B cell (primary cell): ENCODE data around the gene PARD6G. TPM values are rescaled to one million over a fixed set of nuclear protein-coding genes. Genes with fewer than 3 reads are reported as not detected.

Experiments used
- ATAC-seq: fragments of 200-7000 bp; cut with Tn5 transposase; one replicate; pipeline ENCODE4 v1.10.0; 2021; ENCODE audit warnings: low read depth, mild to moderate bottlenecking, moderate number of reproducible peaks, moderate library complexity
- CTCF ChIA-PET: fragments of 350-600 bp; sonication (Branson Sonifier 250); formaldehyde crosslinking; loops from one replicate; lab custom pipeline; 2021; ENCODE audit warnings: antibody characterized with exemption, inconsistent platforms; lab: Charles Lee
- POLR2A ChIA-PET: fragments of 350-600 bp; sonication (Branson Sonifier 250); formaldehyde crosslinking; loops from one replicate; lab custom pipeline; 2021; ENCODE audit warnings: antibody characterized with exemption; lab: Charles Lee
- DNase-seq: peaks from one replicate; pipeline ENCODE4 v3.0.0; 2013
- H2AFZ ChIP-seq: 2 replicates; pipeline ENCODE4 v1.6.1; 2012; ENCODE audit warnings: mild to moderate bottlenecking, low read depth, low read length; ENCODE audit not compliant: insufficient read depth, poor library complexity, severe bottlenecking
- H3K27ac ChIP-seq, 2 donors: 1 replicate in 1 of 2; 2 replicates in 1 of 2; pipeline ENCODE4 v1.5.1; 2012 to 2013; ENCODE audit warnings: low read length in 2 of 2, mild to moderate bottlenecking in 2 of 2, moderate library complexity in 1 of 2
- H3K27me3 ChIP-seq, 4 experiments: fragments of 200-600 bp in 1 of 4; sonication (generic) in 1 of 4; replicated peaks in 1 of 4; 1 replicate in 2 of 4; 2 replicates in 2 of 4; pipeline versions ENCODE4 v1.6.1 to v1.7.0; 2013 to 2016; ENCODE audit warnings: low read length in 3 of 4, mild to moderate bottlenecking in 2 of 4, mixed read lengths in 1 of 4, moderate library complexity in 1 of 4; ENCODE audit not compliant: insufficient read depth in 4 of 4, control insufficient read depth in 3 of 4; ENCODE audit errors: control extremely low read depth in 1 of 4
- H3K36me3 ChIP-seq, 2 experiments: replicated peaks in 1 of 2; 1 replicate in 1 of 2; 2 replicates in 1 of 2; pipeline versions ENCODE4 v1.6.1 to v1.7.1; 2013; ENCODE audit warnings: low read length in 1 of 2; ENCODE audit not compliant: insufficient read depth in 2 of 2, control insufficient read depth in 1 of 2; ENCODE audit errors: control extremely low read depth in 1 of 2, extremely low read depth in 1 of 2
- H3K4me1 ChIP-seq, 2 donors: fragments of 200-600 bp in 1 of 2; sonication (generic) in 1 of 2; 1 replicate in 1 of 2; 2 replicates in 1 of 2; pipeline versions ENCODE4 v1.5.1 to v1.6.1; 2013 to 2017; ENCODE audit warnings: low read length in 2 of 2; ENCODE audit not compliant: control insufficient read depth in 2 of 2, insufficient read depth in 2 of 2
- H3K4me2 ChIP-seq: replicated peaks from 2 replicates; pipeline ENCODE3; 2012; ENCODE audit warnings: mild to moderate bottlenecking, low read depth, low read length; ENCODE audit not compliant: poor library complexity, severe bottlenecking
- H3K4me3 ChIP-seq, 5 experiments: fragments of 200-600 bp in 1 of 5; sonication (generic) in 1 of 5; 1 replicate in 3 of 5; 2 replicates in 2 of 5; pipeline versions ENCODE4 v1.5.1 to v1.7.0; 2011 to 2016; ENCODE audit warnings: low read length in 4 of 5, mild to moderate bottlenecking in 4 of 5, low read depth in 2 of 5, control low read depth in 1 of 5, moderate library complexity in 1 of 5; ENCODE audit not compliant: insufficient read depth in 1 of 5; ENCODE audit errors: control extremely low read depth in 1 of 5, extremely low read depth in 1 of 5
- H3K79me2 ChIP-seq: fragments of 200-600 bp; sonication (generic); one replicate; pipeline ENCODE4 v1.6.0; 2016; ENCODE audit warnings: low read length; ENCODE audit not compliant: control insufficient read depth, insufficient read depth
- H3K9ac ChIP-seq: fragments of 200-600 bp; sonication (generic); 2 replicates; pipeline ENCODE4 v1.6.1; 2017; ENCODE audit warnings: mild to moderate bottlenecking, low read length, moderate library complexity
- H3K9me3 ChIP-seq, 3 donors: one replicate each; pipeline versions ENCODE4 v1.6.1 to v1.7.1; 2013; ENCODE audit warnings: low read length in 2 of 3; ENCODE audit not compliant: control insufficient read depth in 2 of 3, insufficient read depth in 1 of 3; ENCODE audit errors: control extremely low read depth in 1 of 3
- H4K20me1 ChIP-seq: 2 replicates; pipeline ENCODE4 v1.6.0; 2012; ENCODE audit warnings: mild to moderate bottlenecking, low read length; ENCODE audit not compliant: insufficient read depth, control insufficient read depth, poor library complexity, severe bottlenecking
- H3K27ac Mint-ChIP-seq: one replicate; pipeline ENCODE4 v1.8.0; 2021; ENCODE audit warnings: mixed read lengths
- H3K27me3 Mint-ChIP-seq: one replicate; pipeline ENCODE4 v1.8.0; 2021; ENCODE audit warnings: mixed read lengths
- H3K4me1 Mint-ChIP-seq: one replicate; pipeline ENCODE4 v1.8.0; 2021; ENCODE audit warnings: mixed read lengths
- H3K4me3 Mint-ChIP-seq: one replicate; pipeline ENCODE4 v1.8.0; 2021; ENCODE audit warnings: mixed read lengths
- H3K9me3 Mint-ChIP-seq: one replicate; pipeline ENCODE4 v1.8.0; 2022; ENCODE audit warnings: mixed read lengths; ENCODE audit not compliant: insufficient read depth
- CTCF ChIP-seq: fragments of 200-600 bp; IDR thresholded peaks from one replicate; pipeline ENCODE4 v1.8.0; 2022; ENCODE audit warnings: antibody characterized with exemption, mild to moderate bottlenecking
- EZH2 ChIP-seq: IDR thresholded peaks from 2 replicates; pipeline ENCODE4 v1.6.1; 2012; ENCODE audit warnings: borderline replicate concordance, low read depth, mild to moderate bottlenecking, moderate library complexity, low read length; ENCODE audit not compliant: insufficient read depth, poor library complexity, severe bottlenecking
- WGBS: methylation state at CpG from one replicate; pipeline ENCODE4 v1.1.5; 2013; ENCODE audit warnings: missing lambda C conversion rate; ENCODE audit not compliant: insufficient coverage; 5-methylcytosine and 5-hydroxymethylcytosine counted together
- intact Hi-C: fragments of 100-400 bp; cut with micrococcal nuclease; formaldehyde crosslinking; loops from one replicate; pipeline ENCODE4 v1.10.0; 2022
- polyA plus RNA-seq: library from polyadenylated mRNA; depleted of rRNA; stranded (reverse); fragments of >200 nt; gene quantifications from 2 replicates; pipeline ENCODE4 v1.2.3, GENCODE V29; 2012
- total RNA-seq, 2 donors: library from RNA; stranded (reverse); fragments of 120-200 nt in 1 of 2; gene quantifications; 1 replicate in 1 of 2; 2 replicates in 1 of 2; pipeline versions ENCODE4 v1.2.3 to v1.2.4, GENCODE V29; 2013 to 2022

PARD6G gene
- total and polyA plus RNA-seq, 2 donors (not counting 1 experiment from before 2014, with no cell fraction given), result not detected

GRCh38 chr18:80198994-80199748 lies 48.1 kb downstream of the PARD6G start:
- no peak overlapping the region for H3K27ac Mint-ChIP-seq
- no peaks in the 10 kb centered on the region for H3K4me1 Mint-ChIP-seq
- intact Hi-C loops, result no loop called here
- Histone ChIP-seq H3K27ac (no peak overlapping the region), H2AFZ (no peak overlapping the region), H3K9me3 (no peaks in the 10 kb centered on the region), H3K4me1 (no peaks in the 10 kb centered on the region), H3K36me3 (no peaks in the 10 kb centered on the region), H3K4me3 (no peak overlapping the region), H3K4me2 (no peak overlapping the region), H3K79me2 (no peaks in the 10 kb centered on the region), H4K20me1 (no peaks in the 10 kb centered on the region), H3K9ac (no peak overlapping the region), H3K27me3 (peaks cover 0 to 3% (median under 1%) of the 10 kb centered on the region in 4 experiments)
- TF ChIP-seq CTCF, result no peak
- no peak for TF ChIP-seq EZH2
- peaks cover 41% of the 10 kb centered on the region for H3K27me3 Mint-ChIP-seq
- ChIA-PET CTCF (interaction anchor here (1.5 kb wide), 1 partner anchor 9 kb away, joined by 3 read pairs; no protein-coding TSS in a partner anchor), POLR2A (no interaction called here)
- no peak for ATAC-seq
- H3K9me3 Mint-ChIP-seq, result no peaks in the 10 kb centered on the region
- no peak overlapping the region for H3K4me3 Mint-ChIP-seq
- DNase-seq, result no peak
- 91% methylated on average over 7 of the region's 15 CpGs for WGBS

GRCh38 chr18:80198391-80198790 lies 48.9 kb downstream of the PARD6G start:
- WGBS, result no CpG with 5 or more reads among the region's 1 CpG
- no peak for TF ChIP-seq EZH2
- no peak for TF ChIP-seq CTCF
- Mint-ChIP-seq H3K27me3 (peaks cover 43% of the 10 kb centered on the region), H3K4me1 (no peaks in the 10 kb centered on the region), H3K4me3 (no peak overlapping the region), H3K9me3 (no peaks in the 10 kb centered on the region), H3K27ac (no peak overlapping the region)
- H3K36me3 ChIP-seq, result no peaks in the 10 kb centered on the region
- DNase-seq, result no peak
- no peaks in the 10 kb centered on the region for H3K9me3 ChIP-seq
- no peak overlapping the region for H3K4me3 ChIP-seq
- H3K9ac ChIP-seq, result no peak overlapping the region
- H3K4me1 ChIP-seq, result no peaks in the 10 kb centered on the region
- ATAC-seq, result no peak
- no peak overlapping the region for H3K4me2 ChIP-seq
- CTCF ChIA-PET, result no interaction called here
- POLR2A ChIA-PET, result no interaction called here
- peaks cover 0 to 5% (median 1%) of the 10 kb centered on the region in 4 experiments for H3K27me3 ChIP-seq
- H3K27ac ChIP-seq, result no peak overlapping the region
- no peak overlapping the region for H2AFZ ChIP-seq
- no peaks in the 10 kb centered on the region for H3K79me2 ChIP-seq
- intact Hi-C loops, result no loop called here
- no peaks in the 10 kb centered on the region for H4K20me1 ChIP-seq
